ENCODE data around the gene SIKE1. TPM values are rescaled to one million over a fixed set of nuclear protein-coding genes. Genes with fewer than 3 reads are reported as not detected.
"Not testable (repeated sequence)": the region's sequence is repeated elsewhere in the genome, so short reads cannot be mapped to it uniquely, and the experiment has no call there.

Gene SIKE1
- total RNA-seq, 2 experiments from 2014 or later = 71.0 to 123 TPM

DNA sequence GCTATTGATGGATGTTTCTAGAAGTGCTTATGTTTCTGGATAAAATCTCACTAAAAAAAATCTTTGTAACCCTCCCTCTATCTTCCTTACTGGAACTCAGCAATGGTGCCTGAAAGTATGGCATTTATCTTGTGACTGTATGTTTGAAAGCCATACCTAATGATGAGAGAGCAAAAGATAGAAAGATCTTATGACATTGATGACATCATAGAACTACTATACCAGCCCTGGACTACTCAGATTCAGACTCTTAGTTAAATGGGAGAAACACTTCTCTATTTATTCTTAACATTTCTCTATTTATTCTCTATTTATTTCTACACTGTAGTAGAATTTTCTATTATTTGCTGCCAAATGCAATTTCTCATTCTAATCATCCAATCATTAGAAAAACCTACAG, 41.5 kb upstream of the SIKE1 start:
- ChIA-PET CTCF (ENCODE audit: unreplicated experiment) (no interaction called here), POLR2A (interaction anchor here (0.6 to 1.0 kb wide), 2 partner anchors 21 to 242 kb away, joined by 3 read pairs; no protein-coding TSS in a partner anchor)
- Histone ChIP-seq H2AFZ (ENCODE audit: low read length) (no peak overlapping the region), H3K4me3 (ENCODE audit: low read depth, low read length, poor library complexity, severe bottlenecking) (no peak overlapping the region), H3K9me2 (ENCODE audit: insufficient read depth, low read length) (no peaks in the 10 kb centered on the region), H3K4me2 (ENCODE audit: low read length) (no peak overlapping the region), H3K27ac (ENCODE audit: low read depth, low read length, poor library complexity, severe bottlenecking) (no peak overlapping the region), H3K9me3 (ENCODE audit: low read length) (no peaks in the 10 kb centered on the region), H3K79me2 (ENCODE audit: insufficient read depth, low read depth, low read length) (no peaks in the 10 kb centered on the region), H3K4me1 (ENCODE audit: insufficient read depth, low read length, poor library complexity, severe bottlenecking) (no peaks in the 10 kb centered on the region), H3K36me3 (ENCODE audit: insufficient read depth, low read length) (no peaks in the 10 kb centered on the region), H4K20me1 (ENCODE audit: insufficient read depth, low read length) (no peaks in the 10 kb centered on the region)
- intact Hi-C loops (cut with micrococcal nuclease; ENCODE audit: unreplicated experiment) = no loop called here
- TF ChIP-seq, protein P1, sequence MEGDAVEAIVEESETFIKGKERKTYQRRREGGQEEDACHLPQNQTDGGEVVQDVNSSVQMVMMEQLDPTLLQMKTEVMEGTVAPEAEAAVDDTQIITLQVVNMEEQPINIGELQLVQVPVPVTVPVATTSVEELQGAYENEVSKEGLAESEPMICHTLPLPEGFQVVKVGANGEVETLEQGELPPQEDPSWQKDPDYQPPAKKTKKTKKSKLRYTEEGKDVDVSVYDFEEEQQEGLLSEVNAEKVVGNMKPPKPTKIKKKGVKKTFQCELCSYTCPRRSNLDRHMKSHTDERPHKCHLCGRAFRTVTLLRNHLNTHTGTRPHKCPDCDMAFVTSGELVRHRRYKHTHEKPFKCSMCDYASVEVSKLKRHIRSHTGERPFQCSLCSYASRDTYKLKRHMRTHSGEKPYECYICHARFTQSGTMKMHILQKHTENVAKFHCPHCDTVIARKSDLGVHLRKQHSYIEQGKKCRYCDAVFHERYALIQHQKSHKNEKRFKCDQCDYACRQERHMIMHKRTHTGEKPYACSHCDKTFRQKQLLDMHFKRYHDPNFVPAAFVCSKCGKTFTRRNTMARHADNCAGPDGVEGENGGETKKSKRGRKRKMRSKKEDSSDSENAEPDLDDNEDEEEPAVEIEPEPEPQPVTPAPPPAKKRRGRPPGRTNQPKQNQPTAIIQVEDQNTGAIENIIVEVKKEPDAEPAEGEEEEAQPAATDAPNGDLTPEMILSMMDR (conservative IDR thresholded peaks at IDR 0.05; ENCODE audit: low read length) = no peak
- no peak for TF ChIP-seq EZH2phosphoT487 (IDR thresholded peaks at IDR 0.05; ENCODE audit: borderline replicate concordance, low read depth, low read length)
- no peak for DNase-seq (ENCODE audit: low spot score)
- no TSS peak for BruUV-seq (replicated peaks)

- Histone ChIP-seq H3K79me2 (ENCODE audit: insufficient read depth, low read depth, low read length) (no peaks in the 10 kb centered on the region), H4K20me1 (ENCODE audit: insufficient read depth, low read length) (no peaks in the 10 kb centered on the region), H3K4me2 (ENCODE audit: low read length) (no peak overlapping the region), H3K9me2 (ENCODE audit: insufficient read depth, low read length) (no peaks in the 10 kb centered on the region), H3K4me3 (ENCODE audit: low read depth, low read length, poor library complexity, severe bottlenecking) (no peak overlapping the region), H3K27ac (ENCODE audit: low read depth, low read length, poor library complexity, severe bottlenecking) (no peak overlapping the region), H2AFZ (ENCODE audit: low read length) (no peak overlapping the region), H3K4me1 (ENCODE audit: insufficient read depth, low read length, poor library complexity, severe bottlenecking) (no peaks in the 10 kb centered on the region), H3K9me3 (ENCODE audit: low read length) (no peaks in the 10 kb centered on the region), H3K36me3 (ENCODE audit: insufficient read depth, low read length) (no peaks in the 10 kb centered on the region)
- TF ChIP-seq, protein P1 (conservative IDR thresholded peaks at IDR 0.05; ENCODE audit: low read length) = no peak
- TF ChIP-seq EZH2phosphoT487 (IDR thresholded peaks at IDR 0.05; ENCODE audit: borderline replicate concordance, low read depth, low read length) = no peak
- DNase-seq (ENCODE audit: low spot score) = no peak
- POLR2A ChIA-PET = no interaction called here
- no TSS peak for BruUV-seq (replicated peaks)
- intact Hi-C loops (cut with micrococcal nuclease; ENCODE audit: unreplicated experiment) = no loop called here
- CTCF ChIA-PET (ENCODE audit: unreplicated experiment) = no interaction called here
Observed at GRCh38 chr1:114820392-114820791, 39.9 kb upstream of the SIKE1 start.

- TF ChIP-seq, protein P1 (conservative IDR thresholded peaks at IDR 0.05; ENCODE audit: low read length) = no peak
- TF ChIP-seq EZH2phosphoT487 (IDR thresholded peaks at IDR 0.05; ENCODE audit: borderline replicate concordance, low read depth, low read length) = no peak
- intact Hi-C loops (cut with micrococcal nuclease; ENCODE audit: unreplicated experiment) = no loop called here
- Histone ChIP-seq H3K79me2 (ENCODE audit: insufficient read depth, low read depth, low read length) (no peaks in the 10 kb centered on the region), H3K4me1 (ENCODE audit: insufficient read depth, low read length, poor library complexity, severe bottlenecking) (no peaks in the 10 kb centered on the region), H3K27ac (ENCODE audit: low read depth, low read length, poor library complexity, severe bottlenecking) (no peak overlapping the region), H2AFZ (ENCODE audit: low read length) (no peak overlapping the region), H3K9me3 (ENCODE audit: low read length) (no peaks in the 10 kb centered on the region), H3K4me3 (ENCODE audit: low read depth, low read length, poor library complexity, severe bottlenecking) (no peak overlapping the region), H4K20me1 (ENCODE audit: insufficient read depth, low read length) (no peaks in the 10 kb centered on the region), H3K4me2 (ENCODE audit: low read length) (no peak overlapping the region), H3K36me3 (ENCODE audit: insufficient read depth, low read length) (no peaks in the 10 kb centered on the region), H3K9me2 (ENCODE audit: insufficient read depth, low read length) (no peaks in the 10 kb centered on the region)
- ChIA-PET POLR2A (no interaction called here), CTCF (ENCODE audit: unreplicated experiment) (no interaction called here)
- BruUV-seq (replicated peaks) = no TSS peak
- no peak for DNase-seq (ENCODE audit: low spot score)
Observed at GRCh38 chr1:114819869-114820268, 39.4 kb upstream of the SIKE1 start.

- BruUV-seq (replicated peaks); H3K79me2 ChIP-seq (ENCODE audit: insufficient read depth, low read depth, low read length); H3K4me1 ChIP-seq (ENCODE audit: insufficient read depth, low read length, poor library complexity, severe bottlenecking); H3K27ac ChIP-seq (ENCODE audit: low read depth, low read length, poor library complexity, severe bottlenecking); CTCF ChIA-PET (ENCODE audit: unreplicated experiment); H3K36me3 ChIP-seq (ENCODE audit: insufficient read depth, low read length); H3K9me2 ChIP-seq (ENCODE audit: insufficient read depth, low read length); H2AFZ ChIP-seq (ENCODE audit: low read length); DNase-seq (ENCODE audit: low spot score); H3K9me3 ChIP-seq (ENCODE audit: low read length); intact Hi-C loops (cut with micrococcal nuclease; ENCODE audit: unreplicated experiment); H3K4me2 ChIP-seq (ENCODE audit: low read length); POLR2A ChIA-PET; H3K4me3 ChIP-seq (ENCODE audit: low read depth, low read length, poor library complexity, severe bottlenecking); H4K20me1 ChIP-seq (ENCODE audit: insufficient read depth, low read length): not testable (repeated sequence)
Observed at GRCh38 chr1:114804449-114804848, 24.0 kb upstream of the SIKE1 start.
